B cell (primary cell): ENCODE data around the gene CELA3A. TPM values are rescaled to one million over a fixed set of nuclear protein-coding genes. Genes with fewer than 3 reads are reported as not detected.
A peak's percentile ranks its signal among the peaks of the same experiment; 100 is the strongest.

Source experiments
- ATAC-seq: fragments of 200-7000 bp; cut with Tn5 transposase; one replicate; pipeline ENCODE4 v1.10.0; 2021; ENCODE audit warnings: low read depth, mild to moderate bottlenecking, moderate number of reproducible peaks, moderate library complexity
- CTCF ChIA-PET: fragments of 350-600 bp; sonication (Branson Sonifier 250); formaldehyde crosslinking; loops from one replicate; lab custom pipeline; 2021; ENCODE audit warnings: antibody characterized with exemption, inconsistent platforms; lab: Charles Lee
- POLR2A ChIA-PET: fragments of 350-600 bp; sonication (Branson Sonifier 250); formaldehyde crosslinking; loops from one replicate; lab custom pipeline; 2021; ENCODE audit warnings: antibody characterized with exemption; lab: Charles Lee
- DNase-seq: peaks from one replicate; pipeline ENCODE4 v3.0.0; 2013
- H2AFZ ChIP-seq: 2 replicates; pipeline ENCODE4 v1.6.1; 2012; ENCODE audit warnings: mild to moderate bottlenecking, low read depth, low read length; ENCODE audit not compliant: insufficient read depth, poor library complexity, severe bottlenecking
- H3K27ac ChIP-seq, 2 donors: 1 replicate in 1 of 2; 2 replicates in 1 of 2; pipeline ENCODE4 v1.5.1; 2012 to 2013; ENCODE audit warnings: low read length in 2 of 2, mild to moderate bottlenecking in 2 of 2, moderate library complexity in 1 of 2
- H3K27me3 ChIP-seq, 4 experiments: fragments of 200-600 bp in 1 of 4; sonication (generic) in 1 of 4; replicated peaks in 1 of 4; 1 replicate in 2 of 4; 2 replicates in 2 of 4; pipeline versions ENCODE4 v1.6.1 to v1.7.0; 2013 to 2016; ENCODE audit warnings: low read length in 3 of 4, mild to moderate bottlenecking in 2 of 4, mixed read lengths in 1 of 4, moderate library complexity in 1 of 4; ENCODE audit not compliant: insufficient read depth in 4 of 4, control insufficient read depth in 3 of 4; ENCODE audit errors: control extremely low read depth in 1 of 4
- H3K36me3 ChIP-seq, 2 experiments: replicated peaks in 1 of 2; 1 replicate in 1 of 2; 2 replicates in 1 of 2; pipeline versions ENCODE4 v1.6.1 to v1.7.1; 2013; ENCODE audit warnings: low read length in 1 of 2; ENCODE audit not compliant: insufficient read depth in 2 of 2, control insufficient read depth in 1 of 2; ENCODE audit errors: control extremely low read depth in 1 of 2, extremely low read depth in 1 of 2
- H3K4me1 ChIP-seq, 2 donors: fragments of 200-600 bp in 1 of 2; sonication (generic) in 1 of 2; 1 replicate in 1 of 2; 2 replicates in 1 of 2; pipeline versions ENCODE4 v1.5.1 to v1.6.1; 2013 to 2017; ENCODE audit warnings: low read length in 2 of 2; ENCODE audit not compliant: control insufficient read depth in 2 of 2, insufficient read depth in 2 of 2
- H3K4me2 ChIP-seq: replicated peaks from 2 replicates; pipeline ENCODE3; 2012; ENCODE audit warnings: mild to moderate bottlenecking, low read depth, low read length; ENCODE audit not compliant: poor library complexity, severe bottlenecking
- H3K4me3 ChIP-seq, 5 experiments: fragments of 200-600 bp in 1 of 5; sonication (generic) in 1 of 5; 1 replicate in 3 of 5; 2 replicates in 2 of 5; pipeline versions ENCODE4 v1.5.1 to v1.7.0; 2011 to 2016; ENCODE audit warnings: low read length in 4 of 5, mild to moderate bottlenecking in 4 of 5, low read depth in 2 of 5, control low read depth in 1 of 5, moderate library complexity in 1 of 5; ENCODE audit not compliant: insufficient read depth in 1 of 5; ENCODE audit errors: control extremely low read depth in 1 of 5, extremely low read depth in 1 of 5
- H3K79me2 ChIP-seq: fragments of 200-600 bp; sonication (generic); one replicate; pipeline ENCODE4 v1.6.0; 2016; ENCODE audit warnings: low read length; ENCODE audit not compliant: control insufficient read depth, insufficient read depth
- H3K9ac ChIP-seq: fragments of 200-600 bp; sonication (generic); 2 replicates; pipeline ENCODE4 v1.6.1; 2017; ENCODE audit warnings: mild to moderate bottlenecking, low read length, moderate library complexity
- H3K9me3 ChIP-seq, 3 donors: one replicate each; pipeline versions ENCODE4 v1.6.1 to v1.7.1; 2013; ENCODE audit warnings: low read length in 2 of 3; ENCODE audit not compliant: control insufficient read depth in 2 of 3, insufficient read depth in 1 of 3; ENCODE audit errors: control extremely low read depth in 1 of 3
- H4K20me1 ChIP-seq: 2 replicates; pipeline ENCODE4 v1.6.0; 2012; ENCODE audit warnings: mild to moderate bottlenecking, low read length; ENCODE audit not compliant: insufficient read depth, control insufficient read depth, poor library complexity, severe bottlenecking
- H3K27ac Mint-ChIP-seq: one replicate; pipeline ENCODE4 v1.8.0; 2021; ENCODE audit warnings: mixed read lengths
- H3K27me3 Mint-ChIP-seq: one replicate; pipeline ENCODE4 v1.8.0; 2021; ENCODE audit warnings: mixed read lengths
- H3K4me1 Mint-ChIP-seq: one replicate; pipeline ENCODE4 v1.8.0; 2021; ENCODE audit warnings: mixed read lengths
- H3K4me3 Mint-ChIP-seq: one replicate; pipeline ENCODE4 v1.8.0; 2021; ENCODE audit warnings: mixed read lengths
- H3K9me3 Mint-ChIP-seq: one replicate; pipeline ENCODE4 v1.8.0; 2022; ENCODE audit warnings: mixed read lengths; ENCODE audit not compliant: insufficient read depth
- CTCF ChIP-seq: fragments of 200-600 bp; IDR thresholded peaks from one replicate; pipeline ENCODE4 v1.8.0; 2022; ENCODE audit warnings: antibody characterized with exemption, mild to moderate bottlenecking
- EZH2 ChIP-seq: IDR thresholded peaks from 2 replicates; pipeline ENCODE4 v1.6.1; 2012; ENCODE audit warnings: borderline replicate concordance, low read depth, mild to moderate bottlenecking, moderate library complexity, low read length; ENCODE audit not compliant: insufficient read depth, poor library complexity, severe bottlenecking
- WGBS: methylation state at CpG from one replicate; pipeline ENCODE4 v1.1.5; 2013; ENCODE audit warnings: missing lambda C conversion rate; ENCODE audit not compliant: insufficient coverage; 5-methylcytosine and 5-hydroxymethylcytosine counted together
- intact Hi-C: fragments of 100-400 bp; cut with micrococcal nuclease; formaldehyde crosslinking; loops from one replicate; pipeline ENCODE4 v1.10.0; 2022
- polyA plus RNA-seq: library from polyadenylated mRNA; depleted of rRNA; stranded (reverse); fragments of >200 nt; gene quantifications from 2 replicates; pipeline ENCODE4 v1.2.3, GENCODE V29; 2012
- total RNA-seq, 2 donors: library from RNA; stranded (reverse); fragments of 120-200 nt in 1 of 2; gene quantifications; 1 replicate in 1 of 2; 2 replicates in 1 of 2; pipeline versions ENCODE4 v1.2.3 to v1.2.4, GENCODE V29; 2013 to 2022

Gene CELA3A
- total and polyA plus RNA-seq, 2 donors (not counting 1 experiment from before 2014, with no cell fraction given): not detected

- no peaks in the 10 kb centered on the region for H4K20me1 ChIP-seq
- H3K27ac ChIP-seq: peak overlapping the region; percentile 98
- Mint-ChIP-seq H3K27me3 (no peaks in the 10 kb centered on the region), H3K4me3 (peak overlapping the region; percentile 87), H3K9me3 (no peaks in the 10 kb centered on the region), H3K27ac (peak overlapping the region; percentile 98), H3K4me1 (peaks cover 41% of the 10 kb centered on the region)
- peak; percentile 99 for ATAC-seq
- TF ChIP-seq EZH2: no peak
- TF ChIP-seq CTCF: peak; percentile 8
- peaks cover 25% of the 10 kb centered on the region for H3K79me2 ChIP-seq
- peak overlapping the region; percentile 74 for H3K4me2 ChIP-seq
- peaks cover 0 to 6% (median 6%) of the 10 kb centered on the region in 3 donors for H3K9me3 ChIP-seq
- H3K27me3 ChIP-seq: no peaks in the 10 kb centered on the region
- peak overlapping the region; percentile 67 for H3K9ac ChIP-seq
- CTCF ChIA-PET: interaction anchor here (0.6 to 4.9 kb wide), 5 partner anchors 13 to 747 kb away, joined by 3 to 61 read pairs (median 3); partner anchors contain the start of gene CDC42
- 15% methylated on average over 4 of the region's 6 CpGs for WGBS
- intact Hi-C loops: loop anchor here (1.0 kb wide), 3 partner anchors 13 to 256 kb away; partner anchors contain the start of genes CDC42 and USP48
- H3K4me3 ChIP-seq: peak overlapping the region; percentile 30 to 71 (median 52)
- no peaks in the 10 kb centered on the region for H3K36me3 ChIP-seq
- POLR2A ChIA-PET: interaction anchor here (0.5 to 5.1 kb wide), 4 partner anchors 12 to 279 kb away, joined by 3 to 65 read pairs (median 20); partner anchors contain the start of genes CDC42 and USP48
- DNase-seq: peak; percentile 96
- peak overlapping the region; percentile 72 for H2AFZ ChIP-seq
- H3K4me1 ChIP-seq: peaks cover 42 to 60% of the 10 kb centered on the region in 2 donors
Observed at GRCh38 chr1:22039594-22040285, 38.3 kb downstream of the CELA3A start.

GRCh38 chr1:22040286-22040623, 38.8 kb downstream of the CELA3A start:
- Mint-ChIP-seq H3K4me3 (peak overlapping the region; percentile 87), H3K27me3 (no peaks in the 10 kb centered on the region), H3K4me1 (peaks cover 45% of the 10 kb centered on the region), H3K9me3 (peaks cover under 1% of the 10 kb centered on the region), H3K27ac (peak overlapping the region; percentile 98)
- Histone ChIP-seq H3K27ac (peak overlapping the region; percentile 98), H3K79me2 (peaks cover 25% of the 10 kb centered on the region), H3K9ac (peak overlapping the region; percentile 61), H3K27me3 (no peaks in the 10 kb centered on the region), H2AFZ (peak overlapping the region; percentile 72), H3K36me3 (no peaks in the 10 kb centered on the region), H3K9me3 (peaks cover 0 to 6% (median 6%) of the 10 kb centered on the region in 3 donors), H4K20me1 (no peaks in the 10 kb centered on the region), H3K4me3 (peak overlapping the region in 4 of 5 experiments; percentile 15 to 63 (median 28)), H3K4me2 (peak overlapping the region; percentile 74), H3K4me1 (peaks cover 42 to 62% of the 10 kb centered on the region in 2 donors)
- no peak for TF ChIP-seq EZH2
- TF ChIP-seq CTCF: no peak
- ATAC-seq (no peak), DNase-seq (no peak)
- intact Hi-C loops: no loop called here
- 81% methylated on average over 5 of the region's 5 CpGs for WGBS
- ChIA-PET POLR2A (interaction anchor here (0.5 to 5.1 kb wide), 5 partner anchors 11 to 279 kb away, joined by 3 to 65 read pairs (median 7); partner anchors contain the start of genes CDC42 and USP48), CTCF (interaction anchor here (0.6 to 4.9 kb wide), 6 partner anchors 12 to 1056 kb away, joined by 3 to 61 read pairs (median 4); partner anchors contain the start of gene CDC42)
